A549 (cell line): ENCODE data around the gene DZANK1.

Source experiments
- CHD2 ChIP-seq: fragments of 150-350 bp; IDR thresholded peaks from 2 replicates; pipeline ENCODE4 v1.6.1; 2014; ENCODE audit warnings: low read length; ENCODE audit not compliant: partially characterized antibody
- EP300 ChIP-seq, 2 experiments: fragments of >200 bp; sonication (Bioruptor Twin); formaldehyde crosslinking; IDR thresholded peaks; 2 replicates in 1 of 2; 3 replicates in 1 of 2; pipeline ENCODE4 v1.6.1; 2016 to 2017
- MAFK ChIP-seq: fragments of 450-650 bp; IDR thresholded peaks from 2 replicates; pipeline ENCODE4 v1.6.1; 2014; ENCODE audit not compliant: partially characterized antibody
- RAD21 ChIP-seq, 2 experiments: fragments of >200 bp in 1 of 2; sonication (Bioruptor Twin) in 1 of 2; formaldehyde crosslinking in 1 of 2; IDR thresholded peaks in 1 of 2; conservative IDR thresholded peaks in 1 of 2; 2 replicates in 1 of 2; 3 replicates in 1 of 2; pipeline ENCODE4 v1.6.1; 2012 to 2018; ENCODE audit warnings: inconsistent platforms in 1 of 2
- TF ChIP-seq, protein P1 (sequence below): fragments of >200 bp; sonication (Bioruptor Twin); formaldehyde crosslinking; IDR thresholded peaks from 3 replicates; pipeline ENCODE4 v1.5.1; 2016

- TF ChIP-seq EP300 (IDR thresholded peaks at IDR 0.05): no peak
- TF ChIP-seq CHD2: no peak
- TF ChIP-seq, protein P1, sequence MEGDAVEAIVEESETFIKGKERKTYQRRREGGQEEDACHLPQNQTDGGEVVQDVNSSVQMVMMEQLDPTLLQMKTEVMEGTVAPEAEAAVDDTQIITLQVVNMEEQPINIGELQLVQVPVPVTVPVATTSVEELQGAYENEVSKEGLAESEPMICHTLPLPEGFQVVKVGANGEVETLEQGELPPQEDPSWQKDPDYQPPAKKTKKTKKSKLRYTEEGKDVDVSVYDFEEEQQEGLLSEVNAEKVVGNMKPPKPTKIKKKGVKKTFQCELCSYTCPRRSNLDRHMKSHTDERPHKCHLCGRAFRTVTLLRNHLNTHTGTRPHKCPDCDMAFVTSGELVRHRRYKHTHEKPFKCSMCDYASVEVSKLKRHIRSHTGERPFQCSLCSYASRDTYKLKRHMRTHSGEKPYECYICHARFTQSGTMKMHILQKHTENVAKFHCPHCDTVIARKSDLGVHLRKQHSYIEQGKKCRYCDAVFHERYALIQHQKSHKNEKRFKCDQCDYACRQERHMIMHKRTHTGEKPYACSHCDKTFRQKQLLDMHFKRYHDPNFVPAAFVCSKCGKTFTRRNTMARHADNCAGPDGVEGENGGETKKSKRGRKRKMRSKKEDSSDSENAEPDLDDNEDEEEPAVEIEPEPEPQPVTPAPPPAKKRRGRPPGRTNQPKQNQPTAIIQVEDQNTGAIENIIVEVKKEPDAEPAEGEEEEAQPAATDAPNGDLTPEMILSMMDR: no peak
- no peak for TF ChIP-seq MAFK
- no peak for TF ChIP-seq RAD21 (conservative IDR thresholded peaks at IDR 0.05 in 1 of 2, IDR thresholded peaks at IDR 0.05 in 1 of 2)
Observed at GRCh38 chr20:18427214-18427613, 39.6 kb downstream of the DZANK1 start.
